ENCODE results near the gene BDKRB1. TPM values are rescaled to one million over a fixed set of nuclear protein-coding genes. Genes with fewer than 3 reads are reported as not detected.

Gene BDKRB1
- total RNA-seq = not detected

GRCh38 chr14:96255501-96256366, at the start of gene BDKRB1:
TSS of gene BDKRB1 (plus strand) at chr14:96256210. CDS start at chr14:96263683, 7,473 bp downstream.
- H3K4me3 Mint-ChIP-seq = no peak within 1 kb of the TSS
- no peaks in the 10 kb centered on the region for H3K4me1 Mint-ChIP-seq (ENCODE audit: low read depth)
- intact Hi-C loops (cut with micrococcal nuclease) = no loop called here
- no peak for DNase-seq
- H3K36me3 Mint-ChIP-seq (ENCODE audit: low read depth) = no peaks in the 10 kb centered on the region
- TF ChIP-seq CTCF (IDR thresholded peaks at IDR 0.05) = no peak
- no peak for ATAC-seq
- no peaks in the 10 kb centered on the region for H3K9me3 Mint-ChIP-seq
- ChIA-PET POLR2A (no interaction called here), CTCF (no interaction called here)
- no peak within 1 kb of the TSS for H3K27ac Mint-ChIP-seq
- H3K27me3 Mint-ChIP-seq = peaks cover 19% of the 10 kb centered on the region

GRCh38 chr14:96206461-96206860, 49.5 kb upstream of the BDKRB1 start:
- Mint-ChIP-seq H3K4me1 (ENCODE audit: low read depth) (peaks cover 4% of the 10 kb centered on the region), H3K27ac (no peak overlapping the region), H3K36me3 (ENCODE audit: low read depth) (no peaks in the 10 kb centered on the region), H3K9me3 (no peaks in the 10 kb centered on the region), H3K4me3 (no peak overlapping the region), H3K27me3 (peaks cover 30% of the 10 kb centered on the region)
- DNase-seq (no peak), ATAC-seq (no peak)
- CTCF ChIA-PET = no interaction called here
- POLR2A ChIA-PET = interaction anchor here (1.2 kb wide), 1 partner anchor 35 kb away, joined by 3 read pairs; no protein-coding TSS in a partner anchor
- TF ChIP-seq CTCF (IDR thresholded peaks at IDR 0.05) = no peak
- intact Hi-C loops (cut with micrococcal nuclease) = no loop called here

GRCh38 chr14:96207686-96208085, 48.3 kb upstream of the BDKRB1 start:
- ATAC-seq = no peak
- Mint-ChIP-seq H3K27me3 (peaks cover 24% of the 10 kb centered on the region), H3K4me3 (no peak overlapping the region), H3K36me3 (ENCODE audit: low read depth) (no peaks in the 10 kb centered on the region), H3K4me1 (ENCODE audit: low read depth) (peaks cover 4% of the 10 kb centered on the region), H3K9me3 (no peaks in the 10 kb centered on the region), H3K27ac (no peak overlapping the region)
- DNase-seq = no peak
- ChIA-PET POLR2A (no interaction called here), CTCF (no interaction called here)
- intact Hi-C loops (cut with micrococcal nuclease) = no loop called here
- no peak for TF ChIP-seq CTCF (IDR thresholded peaks at IDR 0.05)

GRCh38 chr14:96208739-96209138, 47.3 kb upstream of the BDKRB1 start:
- ChIA-PET POLR2A (no interaction called here), CTCF (no interaction called here)
- intact Hi-C loops (cut with micrococcal nuclease) = no loop called here
- H3K27me3 Mint-ChIP-seq = peaks cover 14% of the 10 kb centered on the region
- no peaks in the 10 kb centered on the region for H3K36me3 Mint-ChIP-seq (ENCODE audit: low read depth)
- DNase-seq = no peak
- peaks cover 4% of the 10 kb centered on the region for H3K4me1 Mint-ChIP-seq (ENCODE audit: low read depth)
- no peak for TF ChIP-seq CTCF (IDR thresholded peaks at IDR 0.05)
- no peak overlapping the region for H3K4me3 Mint-ChIP-seq
- no peak for ATAC-seq
- H3K27ac Mint-ChIP-seq = no peak overlapping the region
- no peaks in the 10 kb centered on the region for H3K9me3 Mint-ChIP-seq

- CTCF ChIA-PET = no interaction called here
- Mint-ChIP-seq H3K27ac (no peak overlapping the region), H3K9me3 (no peaks in the 10 kb centered on the region), H3K36me3 (ENCODE audit: low read depth) (no peaks in the 10 kb centered on the region), H3K4me1 (ENCODE audit: low read depth) (no peaks in the 10 kb centered on the region), H3K4me3 (no peak overlapping the region), H3K27me3 (peaks cover 4% of the 10 kb centered on the region)
- TF ChIP-seq CTCF (IDR thresholded peaks at IDR 0.05) = no peak
- POLR2A ChIA-PET = no interaction called here
- intact Hi-C loops (cut with micrococcal nuclease) = no loop called here
- DNase-seq (no peak), ATAC-seq (no peak)
These were observed 43.9 kb upstream of the BDKRB1 start for GRCh38 chr14:96212140-96212539.
